ENCODE measurements around the gene PRDM13.

PRDM13 gene

DNA sequence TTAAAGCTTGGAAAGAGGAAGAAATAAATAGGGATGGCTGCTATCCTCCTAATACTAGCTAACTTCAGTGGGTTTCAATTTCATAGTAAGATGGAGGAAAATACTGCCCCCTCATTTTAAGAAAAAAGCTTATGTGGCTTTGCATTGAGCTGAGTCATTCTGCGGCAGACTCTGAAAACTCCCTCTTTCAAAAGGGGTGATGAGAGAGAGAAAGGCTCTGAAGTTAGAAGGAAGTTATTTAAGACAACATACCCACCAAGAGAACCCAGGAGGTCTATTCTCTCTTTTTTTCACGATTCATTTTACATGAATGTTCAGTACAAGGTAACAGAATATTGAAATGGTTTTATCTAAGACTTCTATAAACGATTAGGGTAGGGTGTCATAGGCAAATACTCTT, 4.5 kb downstream of the PRDM13 start:
- no peaks in the 10 kb centered on the region for H3K9me2 ChIP-seq (replicated peaks; ENCODE audit: control insufficient read depth, low read length)
- no peak overlapping the region for H3K4me3 ChIP-seq (ENCODE audit: low read length)
- peaks cover 20% of the 10 kb centered on the region for H3K4me1 ChIP-seq (ENCODE audit: control insufficient read depth, low read length)
- 0 out of 2 replicates have a peak, but pooled peaks cover 2% of the 10 kb centered on the region for H3F3A ChIP-seq (ENCODE audit: control insufficient read depth, insufficient read depth)
- no peaks in the 10 kb centered on the region for H3K36me3 ChIP-seq (ENCODE audit: control insufficient read depth, low read length)
- H3K27me3 ChIP-seq (ENCODE audit: control insufficient read depth, low read length) = peaks cover 41% of the 10 kb centered on the region
- no peak overlapping the region for H3K27ac ChIP-seq (ENCODE audit: low read depth, low read length)
- no peaks in the 10 kb centered on the region for H4K20me1 ChIP-seq (ENCODE audit: control insufficient read depth, insufficient read depth, low read depth, low read length)
- no peak overlapping the region for H3K4me2 ChIP-seq (ENCODE audit: low read length)
- no peak for TF ChIP-seq EZH2phosphoT487 (IDR thresholded peaks at IDR 0.05; ENCODE audit: borderline replicate concordance, low read length)
- TF ChIP-seq, protein P1, sequence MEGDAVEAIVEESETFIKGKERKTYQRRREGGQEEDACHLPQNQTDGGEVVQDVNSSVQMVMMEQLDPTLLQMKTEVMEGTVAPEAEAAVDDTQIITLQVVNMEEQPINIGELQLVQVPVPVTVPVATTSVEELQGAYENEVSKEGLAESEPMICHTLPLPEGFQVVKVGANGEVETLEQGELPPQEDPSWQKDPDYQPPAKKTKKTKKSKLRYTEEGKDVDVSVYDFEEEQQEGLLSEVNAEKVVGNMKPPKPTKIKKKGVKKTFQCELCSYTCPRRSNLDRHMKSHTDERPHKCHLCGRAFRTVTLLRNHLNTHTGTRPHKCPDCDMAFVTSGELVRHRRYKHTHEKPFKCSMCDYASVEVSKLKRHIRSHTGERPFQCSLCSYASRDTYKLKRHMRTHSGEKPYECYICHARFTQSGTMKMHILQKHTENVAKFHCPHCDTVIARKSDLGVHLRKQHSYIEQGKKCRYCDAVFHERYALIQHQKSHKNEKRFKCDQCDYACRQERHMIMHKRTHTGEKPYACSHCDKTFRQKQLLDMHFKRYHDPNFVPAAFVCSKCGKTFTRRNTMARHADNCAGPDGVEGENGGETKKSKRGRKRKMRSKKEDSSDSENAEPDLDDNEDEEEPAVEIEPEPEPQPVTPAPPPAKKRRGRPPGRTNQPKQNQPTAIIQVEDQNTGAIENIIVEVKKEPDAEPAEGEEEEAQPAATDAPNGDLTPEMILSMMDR (IDR thresholded peaks at IDR 0.05; ENCODE audit: low read depth, low read length, poor library complexity, severe bottlenecking) = no peak
- no peaks in the 10 kb centered on the region for H3K79me2 ChIP-seq (ENCODE audit: control insufficient read depth, low read length)
- no peaks in the 10 kb centered on the region for H3K9me3 ChIP-seq (ENCODE audit: control insufficient read depth, insufficient read depth, low read length)

DNA sequence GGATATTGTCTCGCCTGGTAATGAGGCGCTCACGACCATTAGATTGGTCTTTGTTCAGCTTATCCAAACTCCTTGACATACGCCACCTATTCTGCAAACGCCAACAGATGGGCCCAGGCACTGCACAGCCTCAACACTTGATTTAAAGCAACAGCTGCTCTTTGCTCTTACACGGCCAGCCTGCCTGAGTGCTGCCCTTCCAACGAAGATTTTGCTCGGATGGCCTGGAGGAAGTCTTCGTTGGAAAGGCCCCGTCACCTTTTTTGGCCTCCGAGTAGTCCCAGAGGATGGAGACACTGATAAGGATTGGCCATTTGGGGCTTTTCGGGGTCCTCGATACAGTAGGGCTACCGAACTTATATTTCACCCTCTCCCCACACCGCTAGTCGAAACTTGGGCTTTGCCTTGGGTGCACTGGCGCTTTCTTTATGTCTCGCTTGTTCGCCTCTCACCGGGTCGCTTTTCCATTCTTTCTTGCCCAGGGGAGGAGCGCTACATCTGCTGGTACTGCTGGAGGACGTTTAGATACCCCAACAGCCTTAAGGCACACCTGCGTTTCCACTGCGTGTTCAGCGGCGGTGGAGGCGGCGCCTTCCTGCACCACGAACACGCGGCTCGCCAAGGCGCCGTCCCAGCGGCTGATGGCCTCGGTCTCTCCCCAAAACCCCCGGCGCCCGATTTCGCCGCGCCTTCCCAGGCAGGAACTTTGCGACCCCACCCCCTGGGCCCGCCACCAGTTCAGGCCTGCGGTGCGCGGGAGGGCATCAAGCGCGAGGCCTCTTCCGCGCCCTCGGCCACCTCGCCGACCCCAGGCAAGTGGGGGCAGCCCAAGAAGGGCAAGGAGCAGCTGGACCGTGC, 6.1 kb downstream of the PRDM13 start:
- Histone ChIP-seq H3K4me2 (ENCODE audit: low read length) (peak overlapping the region; percentile 65), H3K36me3 (ENCODE audit: control insufficient read depth, low read length) (no peaks in the 10 kb centered on the region), H3K27me3 (ENCODE audit: control insufficient read depth, low read length) (peaks cover 37% of the 10 kb centered on the region), H3K27ac (ENCODE audit: low read depth, low read length) (no peak overlapping the region), H3K9me2 (replicated peaks; ENCODE audit: control insufficient read depth, low read length) (no peaks in the 10 kb centered on the region), H3K9me3 (ENCODE audit: control insufficient read depth, insufficient read depth, low read length) (no peaks in the 10 kb centered on the region), H3K79me2 (ENCODE audit: control insufficient read depth, low read length) (no peaks in the 10 kb centered on the region), H3K4me1 (ENCODE audit: control insufficient read depth, low read length) (peaks cover 20% of the 10 kb centered on the region), H4K20me1 (ENCODE audit: control insufficient read depth, insufficient read depth, low read depth, low read length) (no peaks in the 10 kb centered on the region), H3K4me3 (ENCODE audit: low read length) (peak overlapping the region; percentile 70), H3F3A (ENCODE audit: control insufficient read depth, insufficient read depth) (0 out of 2 replicates have a peak, but pooled peaks cover 2% of the 10 kb centered on the region)
- TF ChIP-seq, protein P1 (IDR thresholded peaks at IDR 0.05; ENCODE audit: low read depth, low read length, poor library complexity, severe bottlenecking) = no peak
- TF ChIP-seq EZH2phosphoT487 (IDR thresholded peaks at IDR 0.05; ENCODE audit: borderline replicate concordance, low read length) = no peak

DNA sequence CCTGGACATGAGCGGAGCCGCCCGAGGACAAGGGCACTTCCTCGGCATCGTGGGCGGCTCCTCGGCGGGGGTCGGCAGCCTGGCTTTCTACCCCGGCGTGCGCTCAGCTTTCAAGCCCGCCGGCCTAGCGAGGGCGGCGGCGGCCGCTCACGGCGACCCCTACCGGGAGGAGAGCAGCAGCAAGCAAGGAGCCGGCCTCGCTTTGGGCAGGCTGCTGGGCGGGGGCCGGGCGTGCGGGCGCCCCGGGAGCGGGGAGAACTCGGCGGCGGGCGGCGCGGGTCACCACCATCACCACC, 6.7 kb downstream of the PRDM13 start:
- Histone ChIP-seq H3K4me3 (ENCODE audit: low read length) (peak overlapping the region; percentile 70), H3K4me1 (ENCODE audit: control insufficient read depth, low read length) (peaks cover 20% of the 10 kb centered on the region), H3K9me3 (ENCODE audit: control insufficient read depth, insufficient read depth, low read length) (no peaks in the 10 kb centered on the region), H3K36me3 (ENCODE audit: control insufficient read depth, low read length) (no peaks in the 10 kb centered on the region), H4K20me1 (ENCODE audit: control insufficient read depth, insufficient read depth, low read depth, low read length) (no peaks in the 10 kb centered on the region), H3K9me2 (replicated peaks; ENCODE audit: control insufficient read depth, low read length) (no peaks in the 10 kb centered on the region), H3K79me2 (ENCODE audit: control insufficient read depth, low read length) (no peaks in the 10 kb centered on the region), H3K27me3 (ENCODE audit: control insufficient read depth, low read length) (peaks cover 31% of the 10 kb centered on the region), H3K4me2 (ENCODE audit: low read length) (peak overlapping the region; percentile 65), H3K27ac (ENCODE audit: low read depth, low read length) (no peak overlapping the region), H3F3A (ENCODE audit: control insufficient read depth, insufficient read depth) (0 out of 2 replicates have a peak, but pooled peaks cover 2% of the 10 kb centered on the region)
- TF ChIP-seq EZH2phosphoT487 (IDR thresholded peaks at IDR 0.05; ENCODE audit: borderline replicate concordance, low read length) = no peak
- TF ChIP-seq, protein P1 (IDR thresholded peaks at IDR 0.05; ENCODE audit: low read depth, low read length, poor library complexity, severe bottlenecking) = peak; percentile 46
